Stimulated activated effector memory CD8-positive, alpha-beta T cell treated with anti-CD3 and anti-CD28 coated beads, Interleukin-12 subunit alpha, Interleukin-12 subunit beta, amount 100 ng/mL, for 72 hours (primary cell): ENCODE results near the gene RPS8.

Experiments
- ATAC-seq: fragments of 150-1000 bp; cut with Tn5 transposase; 2 replicates; pipeline ENCODE4 v1.10.0; 2021
- DNase-seq, 2 donors: peaks; one replicate each; pipeline ENCODE4 v3.0.0; 2021 to 2022; ENCODE audit warnings: low spot score in 2 of 2
- H3K27ac Mint-ChIP-seq: one replicate; pipeline ENCODE4 v1.8.0; 2022; ENCODE audit warnings: mild to moderate bottlenecking, mixed read lengths
- H3K36me3 Mint-ChIP-seq: one replicate; pipeline ENCODE4 v1.8.0; 2022; ENCODE audit warnings: mild to moderate bottlenecking, mixed read lengths
- H3K4me1 Mint-ChIP-seq: one replicate; pipeline ENCODE4 v1.8.0; 2022; ENCODE audit warnings: mixed read lengths
- H3K4me3 Mint-ChIP-seq: one replicate; pipeline ENCODE4 v1.8.0; 2022; ENCODE audit warnings: mild to moderate bottlenecking, mixed read lengths
- H3K9me3 Mint-ChIP-seq: one replicate; pipeline ENCODE4 v1.8.0; 2022; ENCODE audit warnings: mixed read lengths

The RPS8 gene

DNA sequence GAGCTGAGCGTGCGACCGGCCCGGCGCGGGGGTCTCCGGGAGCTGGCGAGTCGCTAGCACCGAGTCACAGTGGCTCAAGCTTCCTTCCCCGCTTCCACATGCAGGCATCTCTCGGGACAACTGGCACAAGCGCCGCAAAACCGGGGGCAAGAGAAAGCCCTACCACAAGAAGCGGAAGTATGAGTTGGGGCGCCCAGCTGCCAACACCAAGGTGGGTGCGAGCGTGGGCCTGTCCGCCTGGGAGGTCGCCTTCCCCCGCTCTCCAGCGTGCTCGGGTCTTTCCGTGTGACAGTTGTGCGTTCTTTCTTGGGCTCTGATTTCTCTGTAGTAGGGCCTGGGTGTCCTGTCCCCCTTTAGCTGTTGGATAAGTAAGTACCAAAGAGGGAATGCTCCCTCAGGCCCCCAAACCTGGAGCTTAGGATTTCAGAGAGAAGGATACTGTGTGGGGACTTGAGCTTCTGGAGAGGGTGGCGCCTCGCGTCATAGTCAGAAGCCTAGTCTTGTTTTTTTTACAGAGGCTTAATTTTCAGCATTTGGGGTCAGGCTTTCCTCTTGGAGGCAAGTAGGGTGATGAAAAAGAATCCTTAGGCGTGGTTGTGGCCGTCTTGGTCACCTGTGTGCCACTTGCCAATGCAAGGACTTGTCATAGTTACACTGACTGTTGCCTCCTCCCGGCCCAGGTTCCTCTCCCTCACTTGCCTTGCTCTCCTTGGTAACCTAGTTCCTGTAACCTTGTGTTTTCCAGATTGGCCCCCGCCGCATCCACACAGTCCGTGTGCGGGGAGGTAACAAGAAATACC lies 790 bp downstream of the RPS8 start:
- ATAC-seq (peak; percentile 31), DNase-seq (no peak)
- H3K9me3 Mint-ChIP-seq = no peaks in the 10 kb centered on the region
- peaks cover 42% of the 10 kb centered on the region for H3K4me1 Mint-ChIP-seq
- H3K36me3 Mint-ChIP-seq = peaks cover 64% of the 10 kb centered on the region
- peak overlapping the region; percentile 97 for H3K27ac Mint-ChIP-seq
- H3K4me3 Mint-ChIP-seq = peak overlapping the region; percentile 86

DNA sequence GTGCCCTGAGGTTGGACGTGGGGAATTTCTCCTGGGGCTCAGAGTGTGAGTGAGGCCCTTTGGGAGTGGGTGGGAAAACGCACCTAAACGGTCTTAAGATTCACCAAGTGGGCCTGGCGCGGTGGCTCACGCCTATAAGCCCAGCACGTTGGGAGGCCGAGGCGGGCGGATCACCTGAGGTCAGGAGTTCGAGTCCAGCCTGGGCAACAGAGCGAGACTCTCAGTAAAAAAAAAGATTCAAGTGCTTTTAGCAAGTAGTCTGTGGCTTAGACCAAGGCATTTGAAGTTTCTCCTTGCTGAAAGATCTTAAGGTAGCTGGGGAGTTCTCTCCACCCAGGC lies 1.4 kb downstream of the RPS8 start:
- DNase-seq = peak in 1 of 2 donors; percentile 58
- Mint-ChIP-seq H3K4me3 (peak overlapping the region; percentile 86), H3K4me1 (peaks cover 42% of the 10 kb centered on the region), H3K36me3 (peaks cover 70% of the 10 kb centered on the region), H3K27ac (peak overlapping the region; percentile 97), H3K9me3 (no peaks in the 10 kb centered on the region)
- ATAC-seq = no peak

DNA sequence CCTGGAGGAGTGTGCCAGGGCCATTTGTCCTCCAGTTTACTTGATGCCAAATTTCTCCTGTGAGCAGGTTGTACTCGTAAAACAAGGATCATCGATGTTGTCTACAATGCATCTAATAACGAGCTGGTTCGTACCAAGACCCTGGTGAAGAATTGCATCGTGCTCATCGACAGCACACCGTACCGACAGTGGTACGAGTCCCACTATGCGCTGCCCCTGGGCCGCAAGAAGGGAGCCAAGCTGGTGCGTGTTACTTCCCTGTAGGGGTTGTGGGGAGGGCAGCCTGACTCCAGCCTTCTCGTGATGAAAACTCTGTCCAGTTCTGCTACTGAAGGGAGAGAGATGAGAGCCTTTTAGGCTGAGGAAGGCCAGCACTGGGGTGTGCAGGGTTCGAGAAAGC lies 2.2 kb downstream of the RPS8 start:
- no peaks in the 10 kb centered on the region for H3K9me3 Mint-ChIP-seq
- peaks cover 78% of the 10 kb centered on the region for H3K36me3 Mint-ChIP-seq
- ATAC-seq (no peak), DNase-seq (no peak)
- peaks cover 42% of the 10 kb centered on the region for H3K4me1 Mint-ChIP-seq
- peak overlapping the region; percentile 97 for H3K27ac Mint-ChIP-seq
- H3K4me3 Mint-ChIP-seq = peak overlapping the region; percentile 86

DNA sequence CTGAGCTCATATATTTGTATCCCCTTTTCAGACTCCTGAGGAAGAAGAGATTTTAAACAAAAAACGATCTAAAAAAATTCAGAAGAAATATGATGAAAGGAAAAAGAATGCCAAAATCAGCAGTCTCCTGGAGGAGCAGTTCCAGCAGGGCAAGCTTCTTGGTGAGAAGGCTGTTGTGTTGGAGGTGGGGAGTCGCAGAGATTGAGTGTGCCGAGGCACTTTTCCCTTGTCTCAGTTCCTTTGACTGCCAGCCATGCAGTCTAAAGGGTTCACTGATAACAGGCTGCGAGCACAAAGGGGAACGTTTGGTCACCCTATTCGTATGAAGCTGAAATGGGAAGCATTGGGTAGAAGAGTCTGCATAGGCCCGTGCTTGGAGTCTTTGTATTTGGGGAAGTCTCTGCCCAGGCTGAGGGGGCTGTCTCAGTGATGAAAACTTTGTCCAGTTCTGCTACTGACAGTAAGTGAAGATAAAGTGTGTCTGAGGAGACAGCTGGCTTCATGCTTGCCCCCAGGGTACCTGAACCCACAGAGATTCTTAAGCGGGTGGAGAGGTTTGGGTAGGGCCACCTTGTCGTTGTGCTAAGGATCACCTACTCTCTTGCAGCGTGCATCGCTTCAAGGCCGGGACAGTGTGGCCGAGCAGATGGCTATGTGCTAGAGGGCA lies 2.8 kb downstream of the RPS8 start:
- peak overlapping the region; percentile 86 for H3K4me3 Mint-ChIP-seq
- no peak for ATAC-seq
- peaks cover 43% of the 10 kb centered on the region for H3K4me1 Mint-ChIP-seq
- H3K36me3 Mint-ChIP-seq = peaks cover 84% of the 10 kb centered on the region
- H3K27ac Mint-ChIP-seq = peak overlapping the region; percentile 97
- no peak for DNase-seq
- H3K9me3 Mint-ChIP-seq = no peaks in the 10 kb centered on the region

DNA sequence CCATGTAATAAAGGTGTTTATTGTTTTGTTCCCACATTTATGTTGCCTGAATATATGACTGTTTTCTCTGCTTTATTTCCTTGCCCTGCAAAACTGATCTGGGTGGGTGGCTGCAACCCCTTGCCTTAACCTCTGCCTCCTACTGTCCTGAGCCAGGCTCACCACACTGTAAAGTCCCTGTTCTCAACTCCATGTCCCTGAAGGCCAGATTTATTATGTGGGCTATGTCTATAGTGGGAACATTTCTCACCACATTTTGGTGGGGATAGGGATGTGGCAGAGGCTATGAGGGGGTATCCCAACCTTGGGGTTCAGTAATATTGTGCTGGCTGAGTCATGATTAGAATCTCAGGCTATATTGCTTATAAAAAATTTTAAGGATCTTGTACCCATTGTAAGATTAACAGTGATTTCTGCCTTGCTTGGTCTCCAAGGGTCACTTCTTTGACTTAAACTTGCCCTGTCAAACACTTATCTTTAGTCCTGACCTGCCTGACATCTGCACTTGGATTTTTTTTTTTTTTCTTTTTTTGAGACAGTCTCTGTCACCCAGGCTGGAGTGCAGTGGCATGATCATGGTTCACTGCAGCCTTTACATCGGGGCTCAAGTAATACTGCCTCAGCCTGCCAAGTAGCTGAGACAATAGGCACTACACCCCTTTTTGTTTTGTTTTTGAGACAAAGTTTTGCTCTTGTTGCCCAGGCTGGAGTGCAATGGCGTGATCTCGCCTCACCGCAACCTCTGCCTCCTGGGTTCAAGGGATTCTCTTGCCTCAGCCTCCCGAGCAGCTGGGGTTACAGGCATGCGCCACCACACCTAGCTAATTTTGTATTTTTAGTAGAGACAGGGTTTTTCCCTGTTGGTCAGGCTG lies 3.6 kb downstream of the RPS8 start:
- DNase-seq = no peak
- Mint-ChIP-seq H3K4me3 (peak overlapping the region; percentile 86), H3K9me3 (no peaks in the 10 kb centered on the region), H3K4me1 (peaks cover 49% of the 10 kb centered on the region), H3K36me3 (peaks cover 92% of the 10 kb centered on the region), H3K27ac (peak overlapping the region; percentile 86)
- no peak for ATAC-seq

DNA sequence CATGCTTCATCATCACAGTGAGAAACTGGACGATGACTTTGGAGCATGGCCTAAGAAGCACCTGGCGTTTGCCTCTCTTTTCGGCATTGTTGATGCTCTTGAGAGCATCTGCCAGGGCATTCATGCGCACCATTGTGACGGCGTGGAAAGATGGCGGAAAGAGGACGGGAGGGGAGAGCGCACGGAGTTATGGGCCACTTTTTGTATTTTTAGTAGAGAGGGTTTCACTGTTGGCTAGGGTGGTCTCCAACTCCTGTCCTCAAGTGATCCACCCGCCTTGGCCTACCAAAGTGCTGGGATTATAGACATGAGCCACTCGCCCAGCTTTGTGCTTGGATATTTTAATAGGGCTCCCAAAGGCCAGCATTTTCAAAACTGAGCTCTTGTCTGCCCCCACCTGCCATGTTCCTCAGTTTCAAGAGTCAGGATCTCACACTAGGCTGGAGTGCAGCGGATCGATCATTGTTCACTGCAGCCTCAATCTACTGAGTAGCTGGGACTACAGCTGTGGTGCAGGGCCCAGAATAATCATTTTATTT lies 5.3 kb downstream of the RPS8 start:
- H3K9me3 Mint-ChIP-seq = no peaks in the 10 kb centered on the region
- no peak overlapping the region for H3K4me3 Mint-ChIP-seq
- ATAC-seq (no peak), DNase-seq (no peak)
- peaks cover 84% of the 10 kb centered on the region for H3K36me3 Mint-ChIP-seq
- H3K27ac Mint-ChIP-seq = peak overlapping the region; percentile 86
- H3K4me1 Mint-ChIP-seq = peaks cover 49% of the 10 kb centered on the region

DNA sequence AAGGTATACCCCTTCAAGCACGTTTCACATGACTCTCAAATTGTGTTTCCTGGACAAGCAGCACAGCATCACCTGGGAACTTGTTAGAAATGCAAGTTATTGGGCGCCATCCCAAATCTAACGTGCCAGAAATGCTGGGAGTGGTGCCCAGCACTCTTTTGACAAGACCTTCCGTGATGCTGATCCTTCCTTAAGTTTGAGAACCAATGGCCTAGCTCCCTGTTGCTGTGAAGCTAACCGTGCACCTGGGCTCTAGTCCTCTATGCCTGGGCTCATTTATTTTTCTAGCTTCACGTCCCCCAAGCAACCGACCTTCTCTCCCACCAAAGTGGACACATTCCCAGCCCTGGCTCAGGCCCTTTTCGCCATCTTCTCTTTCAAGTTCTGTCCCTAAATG lies 8.4 kb downstream of the RPS8 start:
- Mint-ChIP-seq H3K36me3 (peaks cover 54% of the 10 kb centered on the region), H3K4me1 (peaks cover 43% of the 10 kb centered on the region)
- DNase-seq = no peak

DNA sequence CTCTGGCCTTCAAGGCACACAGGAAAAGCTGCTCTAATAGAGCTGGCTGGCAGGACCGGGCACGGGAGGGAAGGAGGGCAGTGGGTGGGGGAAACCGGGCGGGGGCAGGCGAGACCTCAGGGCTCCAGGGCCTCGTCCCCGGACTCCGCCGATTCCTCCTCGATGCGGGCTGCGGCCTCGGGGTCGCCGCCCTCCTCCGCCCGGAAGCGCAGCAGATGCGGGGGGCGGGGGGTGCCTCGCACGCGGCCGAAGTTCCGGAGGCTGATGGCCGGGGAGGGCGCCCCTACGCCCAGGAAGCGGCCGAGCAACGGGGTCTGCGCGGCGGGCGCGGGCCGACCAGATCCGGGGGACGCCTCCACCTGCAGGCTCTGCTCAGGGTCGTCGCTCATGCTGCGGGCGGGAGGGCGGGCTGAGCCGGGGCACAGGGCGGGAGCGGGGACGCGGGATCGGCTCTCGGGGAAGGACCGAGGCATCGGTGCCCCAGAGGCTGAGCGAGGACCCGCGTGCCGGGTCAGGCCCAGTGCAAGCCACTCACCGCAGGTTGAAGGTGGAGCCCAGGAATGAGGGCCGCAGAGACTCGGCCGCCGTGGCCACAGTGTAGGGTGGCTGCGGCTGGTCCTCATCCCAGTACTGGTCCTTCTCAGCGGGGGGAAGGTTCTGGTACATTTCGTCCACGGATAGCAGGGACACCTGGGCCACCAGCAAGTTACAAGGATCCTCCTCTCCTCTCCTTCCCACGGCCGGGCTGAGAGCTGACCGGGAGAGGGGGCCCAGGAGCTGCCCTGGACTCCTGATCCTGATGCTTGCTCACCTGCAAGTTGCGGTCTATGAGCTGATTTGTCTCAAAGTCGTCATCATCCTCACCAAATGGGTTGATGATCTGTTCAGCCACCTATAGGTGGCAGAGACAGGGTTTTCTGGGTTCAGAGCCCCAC lies 9.0 kb downstream of the RPS8 start:
- H3K9me3 Mint-ChIP-seq = no peaks in the 10 kb centered on the region
- DNase-seq (peak in 1 of 2 donors; percentile 69), ATAC-seq (peak; percentile 40)
- H3K36me3 Mint-ChIP-seq = peaks cover 47% of the 10 kb centered on the region
- peaks cover 40% of the 10 kb centered on the region for H3K4me1 Mint-ChIP-seq
- peak overlapping the region; percentile 93 for H3K27ac Mint-ChIP-seq
- H3K4me3 Mint-ChIP-seq = peak overlapping the region; percentile 69

More for the DNA sequence above, 8.4 kb downstream of the RPS8 start:
- Mint-ChIP-seq H3K9me3 (no peaks in the 10 kb centered on the region), H3K27ac (peak overlapping the region; percentile 52), H3K4me3 (peak overlapping the region; percentile 69)
- ATAC-seq = no peak

DNA sequence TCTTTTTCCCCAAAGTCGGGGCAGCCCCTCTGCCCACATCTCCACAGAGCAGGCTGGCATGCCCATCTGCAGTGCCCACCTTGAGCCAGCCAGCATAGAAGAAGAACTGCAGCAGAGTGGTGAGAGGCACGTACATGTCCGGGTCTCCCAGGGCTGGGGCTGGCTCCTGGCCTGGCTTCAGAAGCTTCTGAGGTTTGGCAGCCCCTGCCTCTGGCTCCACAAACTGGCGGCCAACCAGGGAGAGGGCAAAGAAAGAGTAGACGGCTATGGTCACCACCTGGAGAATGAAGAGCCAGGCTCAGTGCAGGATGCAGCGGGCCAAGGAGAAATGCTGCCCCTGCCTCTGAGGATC lies 9.7 kb downstream of the RPS8 start:
- H3K4me1 Mint-ChIP-seq = peaks cover 40% of the 10 kb centered on the region
- H3K36me3 Mint-ChIP-seq = peaks cover 40% of the 10 kb centered on the region
- no peaks in the 10 kb centered on the region for H3K9me3 Mint-ChIP-seq
- DNase-seq (peak in 1 of 2 donors; percentile 59), ATAC-seq (no peak)
- H3K27ac Mint-ChIP-seq = peak overlapping the region; percentile 93
- peak overlapping the region; percentile 69 for H3K4me3 Mint-ChIP-seq

DNA sequence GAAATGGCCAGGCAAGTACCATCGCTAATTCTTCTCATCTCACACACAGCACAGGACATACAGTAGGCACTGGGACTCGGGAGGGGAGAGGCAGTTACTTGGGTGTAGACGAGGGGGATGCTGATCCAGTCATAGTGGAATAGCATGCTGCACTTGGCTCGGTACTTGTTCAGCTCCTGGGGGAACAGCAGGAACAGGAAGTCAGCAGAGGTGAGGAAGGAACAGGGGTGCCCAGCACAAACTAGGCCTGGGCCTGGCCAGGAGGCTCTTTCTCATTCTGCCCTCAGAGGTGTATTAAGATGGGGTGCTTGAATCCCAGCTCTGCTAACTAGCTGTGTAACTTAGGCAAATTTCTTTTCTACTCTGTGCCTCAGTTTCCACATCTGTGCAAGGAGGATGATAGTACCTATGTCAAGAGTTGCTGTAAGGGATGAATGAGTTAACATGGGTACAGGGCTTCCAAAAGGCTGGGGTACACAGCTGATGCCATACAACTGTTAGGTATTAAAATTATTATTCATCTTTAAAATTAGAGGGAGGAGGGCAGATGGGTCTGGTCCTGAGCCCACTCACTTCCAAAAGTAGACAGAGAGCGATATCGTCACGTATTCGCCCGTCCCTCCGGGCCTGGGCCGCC lies 10.3 kb downstream of the RPS8 start:
- H3K36me3 Mint-ChIP-seq = peaks cover 34% of the 10 kb centered on the region
- H3K4me3 Mint-ChIP-seq = peak overlapping the region; percentile 69
- no peak for ATAC-seq
- peak overlapping the region; percentile 93 for H3K27ac Mint-ChIP-seq
- H3K9me3 Mint-ChIP-seq = no peaks in the 10 kb centered on the region
- no peak for DNase-seq
- peaks cover 35% of the 10 kb centered on the region for H3K4me1 Mint-ChIP-seq

DNA sequence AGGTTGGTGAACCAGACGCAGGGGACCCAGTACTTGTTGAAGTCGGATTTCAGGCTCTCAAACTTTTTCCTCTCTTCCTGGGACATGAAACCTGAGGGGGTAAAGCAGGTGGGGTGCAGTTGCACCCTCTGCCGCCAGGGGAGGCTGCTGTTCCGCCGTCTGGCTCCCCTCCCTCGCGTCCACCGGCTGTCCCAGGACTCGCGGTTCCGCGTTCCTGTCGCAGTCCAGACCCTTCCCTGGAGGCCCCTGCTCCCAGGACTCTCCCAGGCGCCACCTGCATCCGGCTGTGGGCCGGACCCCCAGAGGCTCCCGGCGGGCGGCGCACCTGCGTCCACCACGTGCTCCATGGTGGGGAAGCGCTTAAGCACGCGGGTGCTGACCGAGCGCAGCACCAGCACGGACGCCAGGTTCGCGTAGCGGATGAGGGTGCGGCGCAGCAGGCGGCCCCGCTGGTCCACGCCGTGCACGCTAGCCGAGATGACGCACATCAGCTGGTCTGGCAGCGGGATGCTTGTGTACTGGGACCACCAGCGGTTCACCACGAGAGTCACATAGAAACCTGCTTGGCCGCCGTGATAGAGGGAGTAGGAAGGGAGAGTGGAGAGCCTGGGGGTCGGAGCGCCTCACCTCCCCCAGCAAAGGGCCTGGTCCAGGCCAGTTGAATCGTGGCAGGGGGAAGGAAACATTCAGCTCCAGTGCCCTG lies 10.9 kb downstream of the RPS8 start:
- peak overlapping the region; percentile 93 for H3K27ac Mint-ChIP-seq
- ATAC-seq (peak; percentile 79), DNase-seq (peak; percentile 81 to 93)
- peak overlapping the region; percentile 69 for H3K4me3 Mint-ChIP-seq
- H3K36me3 Mint-ChIP-seq = peaks cover 28% of the 10 kb centered on the region
- peaks cover 34% of the 10 kb centered on the region for H3K4me1 Mint-ChIP-seq
- no peaks in the 10 kb centered on the region for H3K9me3 Mint-ChIP-seq

DNA sequence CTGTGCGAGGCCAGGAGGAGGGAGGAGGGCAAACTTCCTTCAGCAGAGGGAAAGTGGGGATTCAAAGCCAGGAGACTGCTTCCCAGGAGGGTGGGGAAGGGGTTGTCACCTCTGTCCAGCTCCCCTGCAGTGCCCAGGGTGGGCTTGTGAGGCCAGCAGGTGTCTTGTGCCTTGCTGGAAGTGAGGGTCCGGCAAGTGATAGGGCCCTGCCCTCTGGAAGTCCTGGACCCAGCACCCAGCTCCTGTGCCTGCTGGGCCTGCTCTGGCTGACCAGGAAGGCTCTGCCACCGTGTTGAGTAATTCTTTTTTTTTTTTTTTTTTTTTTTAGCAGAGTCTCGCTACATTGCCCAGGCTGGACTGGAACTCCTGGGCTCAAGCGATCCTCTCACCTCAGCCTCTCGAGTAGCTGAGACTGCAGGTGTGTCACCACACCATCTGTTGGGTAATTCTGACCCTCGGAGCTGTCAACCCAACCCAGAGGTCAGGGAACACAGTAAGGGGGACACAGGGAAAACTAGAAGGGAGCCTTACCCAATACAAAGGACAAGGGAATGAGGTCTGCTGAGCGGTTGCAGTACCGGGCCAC lies 11.6 kb downstream of the RPS8 start:
- ATAC-seq (no peak), DNase-seq (no peak)
- Mint-ChIP-seq H3K36me3 (peaks cover 21% of the 10 kb centered on the region), H3K9me3 (no peaks in the 10 kb centered on the region), H3K4me3 (peak overlapping the region; percentile 69), H3K27ac (peak overlapping the region; percentile 93), H3K4me1 (peaks cover 34% of the 10 kb centered on the region)

DNA sequence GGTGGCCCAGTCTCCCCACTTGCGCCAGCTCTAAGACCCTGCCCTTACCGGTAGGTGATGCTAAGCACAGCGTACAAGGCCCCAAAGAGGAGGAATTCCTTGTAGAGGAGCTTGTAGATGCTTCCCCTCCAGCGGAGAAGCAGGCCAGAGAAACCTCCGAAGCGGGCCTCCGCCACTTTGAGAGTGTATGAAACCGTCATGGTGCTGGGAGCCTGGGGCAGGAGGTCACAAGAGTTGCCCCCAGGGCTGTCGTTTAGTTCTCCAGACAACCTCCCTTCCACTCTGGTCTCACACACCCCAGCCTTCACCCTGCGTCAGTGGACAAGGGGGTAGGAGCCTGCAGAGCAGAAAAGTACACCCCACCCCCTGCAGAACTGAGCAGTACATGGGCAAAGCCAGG lies 12.2 kb downstream of the RPS8 start:
- Mint-ChIP-seq H3K9me3 (no peaks in the 10 kb centered on the region), H3K4me1 (peaks cover 34% of the 10 kb centered on the region), H3K4me3 (no peak overlapping the region), H3K36me3 (peaks cover 15% of the 10 kb centered on the region), H3K27ac (no peak overlapping the region)
- ATAC-seq (no peak), DNase-seq (no peak)
